HepG2 (cell line): ENCODE data around the gene VCPKMT. TPM values are rescaled to one million over a fixed set of nuclear protein-coding genes. Genes with fewer than 3 reads are reported as not detected.

ENCODE experiments used
- CREM ChIP-seq, 2 experiments: sonication (generic) in 1 of 2; formaldehyde crosslinking in 1 of 2; IDR thresholded peaks; 2 replicates each; pipeline versions ENCODE4 v1.4.0 to v1.6.1; 2016 to 2020; ENCODE audit warnings: antibody characterized with exemption in 1 of 2, mild to moderate bottlenecking in 1 of 2, missing genetic modification reagents in 1 of 2
- DNMT1 ChIP-seq: sonication (generic); formaldehyde crosslinking; IDR thresholded peaks from 2 replicates; pipeline ENCODE4 v1.5.1; 2020; ENCODE audit warnings: mild to moderate bottlenecking, missing genetic modification reagents
- FOXP1 ChIP-seq, 2 experiments: fragments of 450-650 bp in 1 of 2; IDR thresholded peaks; 2 replicates each; pipeline ENCODE4 v1.6.1; 2017 to 2018; ENCODE audit warnings: antibody characterized with exemption in 1 of 2
- KDM1A ChIP-seq: IDR thresholded peaks from 2 replicates; pipeline ENCODE4 v1.6.1; 2016; ENCODE audit warnings: missing compliant biosample characterization
- KDM4B ChIP-seq: sonication (generic); formaldehyde crosslinking; IDR thresholded peaks from 2 replicates; pipeline ENCODE4 v1.4.0; 2020; ENCODE audit warnings: missing genetic modification reagents
- SAFB2 ChIP-seq: sonication (generic); formaldehyde crosslinking; IDR thresholded peaks from 2 replicates; pipeline ENCODE4 v1.5.1; 2020; ENCODE audit warnings: missing genetic modification reagents, low read depth, mild to moderate bottlenecking, borderline replicate concordance
- SRF ChIP-seq: IDR thresholded peaks from 2 replicates; pipeline ENCODE4 v1.6.1; 2011; ENCODE audit warnings: mild to moderate bottlenecking, low read depth, low read length, moderate library complexity
- TCF7L2 ChIP-seq: IDR thresholded peaks from 2 replicates; pipeline ENCODE4 v1.6.1; 2011; ENCODE audit warnings: mild to moderate bottlenecking, low read depth, low read length, moderate library complexity
- U2AF1 ChIP-seq: fragments of 200-400 bp; formaldehyde crosslinking; optimal IDR thresholded peaks from 2 replicates; pipeline ENCODE3; 2017; ENCODE audit warnings: mild to moderate bottlenecking, low read depth, low read length
- ZFP41 ChIP-seq: sonication (generic); formaldehyde crosslinking; IDR thresholded peaks from 2 replicates; pipeline ENCODE4 v1.4.0; 2020; ENCODE audit warnings: mild to moderate bottlenecking, missing genetic modification reagents, borderline replicate concordance
- ZNF607 ChIP-seq: sonication (generic); formaldehyde crosslinking; IDR thresholded peaks from 2 replicates; pipeline ENCODE4 v1.5.1; 2020; ENCODE audit warnings: missing genetic modification reagents, mild to moderate bottlenecking, borderline replicate concordance
- ZNF776 ChIP-seq: sonication (generic); formaldehyde crosslinking; IDR thresholded peaks from 2 replicates; pipeline ENCODE4 v1.4.0; 2020; ENCODE audit warnings: mild to moderate bottlenecking, missing genetic modification reagents
- polyA plus RNA-seq, 8 experiments: library from polyadenylated mRNA; depleted of rRNA in 3 of 8; stranded (reverse) in 7 of 8; unstranded in 1 of 8; fragments of >200 nt; fragmentation: Illumina TruSeq in 4 of 8; extraction: Trizol in 4 of 8; gene quantifications; 2 replicates each; pipeline versions ENCODE4 v1.2.1 to v1.2.3, GENCODE V29; 2011 to 2016; ENCODE audit warnings: low read depth in 4 of 8, missing spikeins in 1 of 8, mixed read lengths in 1 of 8; ENCODE audit not compliant: insufficient read depth in 1 of 8
- total RNA-seq, 5 experiments: library from RNA; depleted of rRNA; stranded (reverse); fragments of >200 nt; fragmentation: Illumina TruSeq; extraction: Trizol; gene quantifications; 2 replicates each; pipeline ENCODE4 v1.2.3, GENCODE V29; 2016; ENCODE audit warnings: low read depth in 1 of 5
- TF ChIP-seq, protein P1 (sequence below): sonication (generic); formaldehyde crosslinking; IDR thresholded peaks from 2 replicates; pipeline ENCODE4 v1.9.0; 2021; ENCODE audit warnings: missing genetic modification reagents, mild to moderate bottlenecking, borderline replicate concordance
- TF ChIP-seq, protein P2 (sequence below): sonication (generic); formaldehyde crosslinking; IDR thresholded peaks from 2 replicates; pipeline ENCODE4 v1.4.0; 2020; ENCODE audit warnings: mild to moderate bottlenecking, missing genetic modification reagents
- TF ChIP-seq, protein P3 (sequence below): sonication (generic); formaldehyde crosslinking; IDR thresholded peaks from 2 replicates; pipeline ENCODE4 v1.8.0; 2022; ENCODE audit warnings: missing genetic modification reagents, mild to moderate bottlenecking, borderline replicate concordance
- TF ChIP-seq, protein P4 (sequence below): IDR thresholded peaks from 2 replicates; pipeline ENCODE4 v1.6.1; 2016; ENCODE audit warnings: missing biosample characterization, missing genetic modification reagents, low read depth

VCPKMT gene
- total and polyA plus RNA-seq, 2 of the 13 experiments (the other 11 are each of a cell fraction or from before 2014, with no cell fraction given), result 3.9 to 5.4 TPM

DNA sequence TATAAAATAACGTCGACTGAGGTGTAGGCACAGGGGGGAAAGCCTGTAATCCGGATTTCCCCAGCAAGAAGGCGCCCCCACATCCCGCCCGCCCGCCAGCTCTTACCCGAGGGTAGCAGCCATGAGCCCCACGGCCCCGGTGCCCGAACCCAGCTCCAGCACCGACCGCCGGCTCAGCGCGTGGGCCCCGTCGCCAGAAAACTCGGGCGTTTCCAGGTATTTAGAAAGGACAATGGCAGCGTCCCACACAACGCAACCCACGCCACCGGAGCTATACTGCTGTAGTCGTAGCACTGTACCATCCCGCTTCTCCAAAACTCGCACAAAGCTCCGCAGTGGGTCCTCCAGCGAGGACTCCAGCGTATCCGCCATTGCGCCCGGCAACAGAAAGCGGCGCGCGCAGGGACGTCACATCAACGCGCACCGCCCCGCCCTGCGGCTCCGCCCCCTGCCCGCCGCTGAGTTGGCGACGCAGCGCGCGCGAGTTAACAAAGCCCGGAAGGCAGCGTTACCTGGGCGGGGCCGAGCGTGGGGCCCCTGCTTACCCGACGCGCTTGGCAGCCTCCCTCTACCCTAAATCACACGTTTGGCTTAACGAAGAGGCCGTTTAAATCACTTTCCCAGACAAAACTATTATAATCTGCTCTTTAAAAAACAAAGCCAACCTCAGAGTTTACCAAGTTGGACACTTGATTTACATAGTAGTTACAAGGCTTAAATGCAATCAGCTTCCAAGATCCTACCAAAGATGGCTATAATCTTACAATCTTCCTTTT lies at the start of gene VCPKMT (continued):
- TF ChIP-seq ZNF607 (peak; percentile 38; the same call in 1 of the 2 replicates), U2AF1 (no peak), KDM4B (CRISPR knock-in tag) (no peak), ZFP41 (0 out of 2 replicates have a peak, but pooled peaks have one; percentile 44), TCF7L2 (no peak), KDM1A (CRISPR knock-in tag) (no peak), SRF (no peak), FOXP1 (IDR thresholded peaks at IDR 0.05) (no peak), FOXP1 (CRISPR knock-in tag; IDR thresholded peaks at IDR 0.05) (peak; percentile 45; the same call in 1 of the 2 replicates), ZNF776 (CRISPR knock-in tag) (no peak), SAFB2 (CRISPR knock-in tag) (no peak), DNMT1 (CRISPR knock-in tag) (peak; percentile 80; the same call in 1 of the 2 replicates), CREM (IDR thresholded peaks at IDR 0.05) (peak; percentile 91), CREM (CRISPR knock-in tag; IDR thresholded peaks at IDR 0.05) (peak; percentile 85)
- TF ChIP-seq, protein P1, sequence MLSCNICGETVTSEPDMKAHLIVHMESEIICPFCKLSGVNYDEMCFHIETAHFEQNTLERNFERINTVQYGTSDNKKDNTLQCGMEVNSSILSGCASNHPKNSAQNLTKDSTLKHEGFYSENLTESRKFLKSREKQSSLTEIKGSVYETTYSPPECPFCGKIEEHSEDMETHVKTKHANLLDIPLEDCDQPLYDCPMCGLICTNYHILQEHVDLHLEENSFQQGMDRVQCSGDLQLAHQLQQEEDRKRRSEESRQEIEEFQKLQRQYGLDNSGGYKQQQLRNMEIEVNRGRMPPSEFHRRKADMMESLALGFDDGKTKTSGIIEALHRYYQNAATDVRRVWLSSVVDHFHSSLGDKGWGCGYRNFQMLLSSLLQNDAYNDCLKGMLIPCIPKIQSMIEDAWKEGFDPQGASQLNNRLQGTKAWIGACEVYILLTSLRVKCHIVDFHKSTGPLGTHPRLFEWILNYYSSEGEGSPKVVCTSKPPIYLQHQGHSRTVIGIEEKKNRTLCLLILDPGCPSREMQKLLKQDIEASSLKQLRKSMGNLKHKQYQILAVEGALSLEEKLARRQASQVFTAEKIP, result no peak
- TF ChIP-seq, protein P2, sequence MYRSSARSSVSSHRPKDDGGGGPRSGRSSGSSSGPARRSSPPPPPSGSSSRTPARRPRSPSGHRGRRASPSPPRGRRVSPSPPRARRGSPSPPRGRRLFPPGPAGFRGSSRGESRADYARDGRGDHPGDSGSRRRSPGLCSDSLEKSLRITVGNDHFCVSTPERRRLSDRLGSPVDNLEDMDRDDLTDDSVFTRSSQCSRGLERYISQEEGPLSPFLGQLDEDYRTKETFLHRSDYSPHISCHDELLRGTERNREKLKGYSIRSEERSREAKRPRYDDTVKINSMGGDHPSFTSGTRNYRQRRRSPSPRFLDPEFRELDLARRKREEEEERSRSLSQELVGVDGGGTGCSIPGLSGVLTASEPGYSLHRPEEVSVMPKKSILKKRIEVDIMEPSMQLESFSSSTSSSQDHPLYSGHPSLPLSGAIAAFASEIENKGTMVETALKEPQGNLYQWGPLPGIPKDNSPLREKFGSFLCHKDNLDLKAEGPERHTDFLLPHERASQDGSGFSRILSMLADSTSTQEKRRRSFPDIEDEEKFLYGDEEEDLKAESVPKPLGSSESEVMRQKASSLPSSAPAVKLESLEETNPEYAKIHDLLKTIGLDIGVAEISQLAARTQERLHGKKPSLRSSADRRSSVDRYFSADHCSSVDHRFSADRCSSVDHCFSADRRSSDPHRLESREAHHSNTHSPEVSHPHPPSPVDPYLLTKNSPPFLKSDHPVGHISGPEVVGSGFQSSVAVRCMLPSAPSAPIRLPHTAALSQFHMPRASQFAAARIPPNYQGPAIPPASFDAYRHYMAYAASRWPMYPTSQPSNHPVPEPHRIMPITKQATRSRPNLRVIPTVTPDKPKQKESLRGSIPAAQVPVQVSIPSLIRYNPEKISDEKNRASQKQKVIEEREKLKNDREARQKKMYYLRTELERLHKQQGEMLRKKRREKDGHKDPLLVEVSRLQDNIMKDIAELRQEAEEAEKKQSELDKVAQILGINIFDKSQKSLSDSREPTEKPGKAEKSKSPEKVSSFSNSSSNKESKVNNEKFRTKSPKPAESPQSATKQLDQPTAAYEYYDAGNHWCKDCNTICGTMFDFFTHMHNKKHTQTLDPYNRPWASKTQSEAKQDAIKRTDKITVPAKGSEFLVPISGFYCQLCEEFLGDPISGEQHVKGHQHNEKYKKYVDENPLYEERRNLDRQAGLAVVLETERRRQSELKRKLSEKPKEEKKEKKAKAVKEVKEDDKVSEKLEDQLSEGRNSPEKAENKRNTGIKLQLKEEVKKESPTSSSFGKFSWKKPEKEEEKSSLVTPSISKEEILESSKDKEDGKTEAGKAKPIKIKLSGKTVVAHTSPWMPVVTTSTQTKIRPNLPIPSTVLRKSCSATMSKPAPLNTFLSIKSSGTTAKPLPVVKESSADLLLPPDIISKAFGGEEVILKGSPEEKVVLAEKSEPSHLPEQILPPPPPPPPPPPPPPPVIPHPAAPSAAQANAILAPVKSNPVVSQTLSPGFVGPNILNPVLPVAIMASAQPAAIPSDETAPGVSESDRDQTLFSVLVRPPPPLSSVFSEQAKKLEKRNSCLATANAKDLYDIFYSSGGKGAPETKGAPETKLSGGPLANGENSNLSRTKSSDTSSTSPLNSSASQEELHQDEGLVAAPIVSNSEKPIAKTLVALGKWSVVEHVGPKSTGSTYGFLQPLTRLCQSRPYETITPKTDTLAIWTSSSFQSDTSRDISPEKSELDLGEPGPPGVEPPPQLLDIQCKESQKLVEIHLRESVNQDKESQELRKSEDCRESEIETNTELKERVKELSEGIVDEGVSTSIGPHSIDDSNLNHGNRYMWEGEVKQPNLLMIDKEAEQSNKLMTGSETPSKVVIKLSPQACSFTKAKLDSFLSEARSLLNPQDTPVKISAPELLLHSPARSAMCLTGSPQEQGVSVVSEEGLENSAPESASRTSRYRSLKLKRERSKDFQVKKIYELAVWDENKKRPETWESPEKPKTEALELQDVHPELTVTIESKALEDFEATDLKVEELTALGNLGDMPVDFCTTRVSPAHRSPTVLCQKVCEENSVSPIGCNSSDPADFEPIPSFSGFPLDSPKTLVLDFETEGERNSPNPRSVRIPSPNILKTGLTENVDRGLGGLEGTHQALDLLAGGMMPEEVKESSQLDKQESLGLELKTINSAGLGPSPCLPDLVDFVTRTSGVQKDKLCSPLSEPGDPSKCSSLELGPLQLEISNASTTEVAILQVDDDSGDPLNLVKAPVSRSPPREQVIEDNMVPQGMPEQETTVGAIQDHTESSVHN (CRISPR knock-in tag), result no peak
- TF ChIP-seq, protein P3, sequence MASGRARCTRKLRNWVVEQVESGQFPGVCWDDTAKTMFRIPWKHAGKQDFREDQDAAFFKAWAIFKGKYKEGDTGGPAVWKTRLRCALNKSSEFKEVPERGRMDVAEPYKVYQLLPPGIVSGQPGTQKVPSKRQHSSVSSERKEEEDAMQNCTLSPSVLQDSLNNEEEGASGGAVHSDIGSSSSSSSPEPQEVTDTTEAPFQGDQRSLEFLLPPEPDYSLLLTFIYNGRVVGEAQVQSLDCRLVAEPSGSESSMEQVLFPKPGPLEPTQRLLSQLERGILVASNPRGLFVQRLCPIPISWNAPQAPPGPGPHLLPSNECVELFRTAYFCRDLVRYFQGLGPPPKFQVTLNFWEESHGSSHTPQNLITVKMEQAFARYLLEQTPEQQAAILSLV (CRISPR knock-in tag), result peak; percentile 69; the same call in 1 of the 2 replicates
- TF ChIP-seq, protein P4, sequence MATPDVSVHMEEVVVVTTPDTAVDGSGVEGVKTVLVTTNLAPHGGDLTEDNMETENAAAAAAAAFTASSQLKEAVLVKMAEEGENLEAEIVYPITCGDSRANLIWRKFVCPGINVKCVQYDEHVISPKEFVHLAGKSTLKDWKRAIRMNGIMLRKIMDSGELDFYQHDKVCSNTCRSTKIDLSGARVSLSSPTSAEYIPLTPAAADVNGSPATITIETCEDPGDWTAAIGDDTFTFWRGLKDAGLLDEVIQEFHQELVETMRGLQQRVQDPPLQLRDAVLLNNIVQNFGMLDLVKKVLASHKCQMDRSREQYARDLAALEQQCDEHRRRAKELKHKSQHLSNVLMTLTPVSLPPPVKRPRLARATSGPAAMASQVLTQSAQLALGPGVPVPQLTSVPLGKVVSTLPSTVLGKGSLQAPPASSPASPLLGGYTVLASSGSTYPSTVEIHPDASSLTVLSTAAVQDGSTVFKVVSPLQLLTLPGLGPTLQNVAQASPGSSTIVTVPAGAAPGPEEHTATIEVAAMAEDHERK, result peak; percentile 88
